CD4-positive, alpha-beta T cell (primary cell): ENCODE results near the gene CAPZB. TPM values are rescaled to one million over a fixed set of nuclear protein-coding genes. Genes with fewer than 3 reads are reported as not detected.

ENCODE experiments used
- ATAC-seq: fragments of 200-7000 bp; cut with Tn5 transposase; one replicate; pipeline ENCODE4 v1.10.0; 2022; ENCODE audit warnings: mild to moderate bottlenecking; ENCODE audit not compliant: poor library complexity
- CTCF ChIA-PET: fragments of 350-600 bp; sonication (Branson Sonifier 250); formaldehyde crosslinking; loops from one replicate; lab custom pipeline; 2021; ENCODE audit warnings: antibody characterized with exemption, inconsistent platforms; lab: Charles Lee
- POLR2A ChIA-PET: fragments of 350-600 bp; sonication (Branson Sonifier 250); formaldehyde crosslinking; loops from one replicate; lab custom pipeline; 2021; ENCODE audit warnings: antibody characterized with exemption, inconsistent platforms; lab: Charles Lee
- DNase-seq, 14 experiments: peaks; one replicate each; pipeline ENCODE4 v3.0.0-alpha.2; 2013 to 2020; ENCODE audit warnings: mixed read lengths in 2 of 14
- H3K27ac ChIP-seq, 2 donors: one replicate each; pipeline versions ENCODE4 v1.5.1 to v1.7.0; 2013; ENCODE audit warnings: low read length in 2 of 2, low read depth in 1 of 2, mild to moderate bottlenecking in 1 of 2
- H3K27me3 ChIP-seq, 2 experiments: 1 replicate in 1 of 2; 2 replicates in 1 of 2; pipeline versions ENCODE4 v1.6.1 to v1.7.0; 2013; ENCODE audit warnings: low read length in 2 of 2, control low read depth in 1 of 2, mild to moderate bottlenecking in 1 of 2, moderate library complexity in 1 of 2; ENCODE audit not compliant: insufficient read depth in 2 of 2, control insufficient read depth in 1 of 2
- H3K36me3 ChIP-seq: one replicate; pipeline ENCODE4 v1.6.1; 2013; ENCODE audit warnings: low read length, control low read depth; ENCODE audit not compliant: insufficient read depth
- H3K4me1 ChIP-seq: one replicate; pipeline ENCODE4 v1.6.1; 2013; ENCODE audit warnings: low read length, control low read depth; ENCODE audit not compliant: insufficient read depth
- H3K4me3 ChIP-seq: one replicate; pipeline ENCODE4 v1.5.1; 2013; ENCODE audit warnings: mild to moderate bottlenecking, low read length, moderate library complexity
- H3K9me3 ChIP-seq, 2 experiments: 1 replicate in 1 of 2; 2 replicates in 1 of 2; pipeline versions ENCODE4 v1.6.1 to v1.7.0; 2013; ENCODE audit warnings: low read length in 2 of 2, mild to moderate bottlenecking in 2 of 2, control low read depth in 1 of 2, moderate library complexity in 1 of 2; ENCODE audit not compliant: control insufficient read depth in 1 of 2, insufficient read depth in 1 of 2
- H3K27ac Mint-ChIP-seq: one replicate; pipeline ENCODE4 v1.8.0; 2020; ENCODE audit warnings: mixed read lengths
- H3K27me3 Mint-ChIP-seq: one replicate; pipeline ENCODE4 v1.8.0; 2021; ENCODE audit warnings: mixed read lengths
- H3K36me3 Mint-ChIP-seq: one replicate; pipeline ENCODE4 v1.8.0; 2021; ENCODE audit warnings: low read depth, mixed read lengths
- H3K4me1 Mint-ChIP-seq: one replicate; pipeline ENCODE4 v1.8.0; 2021; ENCODE audit warnings: low read depth, mixed read lengths
- H3K4me3 Mint-ChIP-seq: one replicate; pipeline ENCODE4 v1.8.0; 2020; ENCODE audit warnings: mild to moderate bottlenecking, mixed read lengths
- H3K9me3 Mint-ChIP-seq: one replicate; pipeline ENCODE4 v1.8.0; 2020; ENCODE audit warnings: mixed read lengths
- CTCF ChIP-seq: fragments of 200-600 bp; IDR thresholded peaks from one replicate; pipeline ENCODE4 v1.8.0; 2022; ENCODE audit warnings: antibody characterized with exemption, mild to moderate bottlenecking
- intact Hi-C, 2 experiments: fragments of 100-400 bp; cut with DNase I in 1 of 2; cut with micrococcal nuclease in 1 of 2; formaldehyde crosslinking; loops; one replicate each; pipeline versions ENCODE4 v1.15.1 to v1.9.0; 2023 to 2025; cut with DNase I, micrococcal nuclease
- total RNA-seq, 174 experiments: library from RNA in 2 of 174; stranded (reverse) in 2 of 174; gene quantifications; one replicate each; pipeline ENCODE4 v1.2.3 and lab custom pipeline; 2021 to 2026

Gene CAPZB
- total RNA-seq, 2 experiments from 2014 or later = 168 to 173 TPM

- Mint-ChIP-seq H3K9me3 (no peaks in the 10 kb centered on the region), H3K27ac (peak overlapping the region; percentile 94), H3K27me3 (no peaks in the 10 kb centered on the region), H3K4me3 (peak overlapping the region; percentile 92), H3K4me1 (peaks cover 81% of the 10 kb centered on the region), H3K36me3 (peaks cover 39% of the 10 kb centered on the region)
- Histone ChIP-seq H3K36me3 (peaks cover 34% of the 10 kb centered on the region), H3K27me3 (no peaks in the 10 kb centered on the region), H3K27ac (peak overlapping the region; percentile 46 to 62), H3K4me1 (peaks cover 87% of the 10 kb centered on the region), H3K9me3 (no peaks in the 10 kb centered on the region), H3K4me3 (peak overlapping the region; percentile 51)
- no peak for ATAC-seq
- intact Hi-C loops = loop anchor here (2.0 to 5.0 kb wide), 6 partner anchors 47 to 260 kb away; a partner anchor contains a TSS
- TF ChIP-seq CTCF = no peak
- ChIA-PET POLR2A (interaction anchor here (0.6 to 2.0 kb wide), 22 partner anchors 9 to 1333 kb away, joined by 3 to 29 read pairs (median 4); partner anchors contain the start of gene CAPZB), CTCF (interaction anchor here (0.9 to 2.7 kb wide), 15 partner anchors 9 to 271 kb away, joined by 3 to 19 read pairs (median 4); a partner anchor contains a TSS)
- DNase-seq = peak in 1 of 14 experiments; percentile 18
These were observed 95.0 kb downstream of the CAPZB start for GRCh38 chr1:19390166-19390850.

GRCh38 chr1:19388980-19389379 lies 96.4 kb downstream of the CAPZB start:
- Mint-ChIP-seq H3K27ac (peak overlapping the region; percentile 94), H3K4me3 (no peak overlapping the region), H3K36me3 (peaks cover 45% of the 10 kb centered on the region), H3K9me3 (no peaks in the 10 kb centered on the region), H3K4me1 (peaks cover 80% of the 10 kb centered on the region), H3K27me3 (no peaks in the 10 kb centered on the region)
- H3K4me1 ChIP-seq = peaks cover 80% of the 10 kb centered on the region
- no peak overlapping the region for H3K4me3 ChIP-seq
- no peak overlapping the region for H3K27ac ChIP-seq
- ATAC-seq (no peak), DNase-seq (no peak)
- intact Hi-C loops = no loop called here
- no peak for TF ChIP-seq CTCF
- peaks cover 43% of the 10 kb centered on the region for H3K36me3 ChIP-seq
- H3K9me3 ChIP-seq = no peaks in the 10 kb centered on the region
- ChIA-PET POLR2A (no interaction called here), CTCF (interaction anchor here (1.4 kb wide), 1 partner anchor 193 kb away, joined by 7 read pairs; no protein-coding TSS in a partner anchor)
- H3K27me3 ChIP-seq = no peaks in the 10 kb centered on the region

- no peak for DNase-seq
- no peak for ATAC-seq
- H3K9me3 ChIP-seq = no peaks in the 10 kb centered on the region
- Mint-ChIP-seq H3K4me3 (no peak overlapping the region), H3K27ac (no peak overlapping the region), H3K36me3 (peaks cover 61% of the 10 kb centered on the region), H3K27me3 (no peaks in the 10 kb centered on the region), H3K4me1 (peaks cover 72% of the 10 kb centered on the region), H3K9me3 (no peaks in the 10 kb centered on the region)
- H3K4me3 ChIP-seq = no peak overlapping the region
- ChIA-PET CTCF (no interaction called here), POLR2A (interaction anchor here (1.0 kb wide), 1 partner anchor 210 kb away, joined by 3 read pairs; a partner anchor contains a TSS)
- no peaks in the 10 kb centered on the region for H3K27me3 ChIP-seq
- H3K36me3 ChIP-seq = peaks cover 60% of the 10 kb centered on the region
- TF ChIP-seq CTCF = no peak
- intact Hi-C loops = no loop called here
- H3K4me1 ChIP-seq = peaks cover 60% of the 10 kb centered on the region
- H3K27ac ChIP-seq = no peak overlapping the region
These were observed 98.3 kb downstream of the CAPZB start for GRCh38 chr1:19387045-19387467.
